WTC11 (cell line): ENCODE measurements around the gene VWA3A.

Experiments
- CREM ChIP-seq: sonication (generic); formaldehyde crosslinking; IDR thresholded peaks from 2 replicates; pipeline ENCODE4 v1.8.1; 2022; ENCODE audit warnings: mild to moderate bottlenecking, missing genetic modification reagents, moderate library complexity
- IRF2 ChIP-seq: sonication (generic); formaldehyde crosslinking; IDR thresholded peaks from 2 replicates; pipeline ENCODE4 v1.8.0; 2022; ENCODE audit warnings: low read depth, missing genetic modification reagents, borderline replicate concordance
- JAZF1 ChIP-seq: fragments of 250-450 bp; sonication (Bioruptor Pico); IDR thresholded peaks from 2 replicates; pipeline ENCODE4 v1.9.0; 2021; ENCODE audit warnings: moderate library complexity, mild to moderate bottlenecking, inconsistent platforms
- TP53 ChIP-seq: sonication (generic); formaldehyde crosslinking; IDR thresholded peaks from 2 replicates; pipeline ENCODE4 v1.8.1; 2023; ENCODE audit warnings: mild to moderate bottlenecking, missing genetic modification reagents
- ZNF263 ChIP-seq: sonication (generic); formaldehyde crosslinking; IDR thresholded peaks from 2 replicates; pipeline ENCODE4 v1.8.1; 2022; ENCODE audit warnings: low read depth, mild to moderate bottlenecking, moderate library complexity, missing genetic modification reagents
- TF ChIP-seq, protein P1 (sequence below): sonication (generic); formaldehyde crosslinking; IDR thresholded peaks from 2 replicates; pipeline ENCODE4 v1.8.1; 2022; ENCODE audit warnings: low read depth, missing genetic modification reagents, borderline replicate concordance
- TF ChIP-seq, protein P2 (sequence below): fragments of 200-600 bp; IDR thresholded peaks from 2 replicates; pipeline ENCODE4 v1.8.0; 2022; ENCODE audit warnings: antibody characterized with exemption
- TF ChIP-seq, protein P3 (sequence below): sonication (generic); formaldehyde crosslinking; IDR thresholded peaks from 2 replicates; pipeline ENCODE4 v1.8.1; 2023; ENCODE audit warnings: mild to moderate bottlenecking, missing genetic modification reagents, moderate library complexity
- TF ChIP-seq, protein P4 (sequence below): sonication (generic); formaldehyde crosslinking; IDR thresholded peaks from 2 replicates; pipeline ENCODE4 v1.8.1; 2023; ENCODE audit warnings: mild to moderate bottlenecking, moderate library complexity, missing genetic modification reagents
- TF ChIP-seq, protein P5 (sequence below): sonication (generic); formaldehyde crosslinking; conservative IDR thresholded peaks from 2 replicates; pipeline ENCODE4 v1.8.1; 2023; ENCODE audit warnings: mild to moderate bottlenecking, low read depth, missing genetic modification reagents, moderate library complexity

DNA sequence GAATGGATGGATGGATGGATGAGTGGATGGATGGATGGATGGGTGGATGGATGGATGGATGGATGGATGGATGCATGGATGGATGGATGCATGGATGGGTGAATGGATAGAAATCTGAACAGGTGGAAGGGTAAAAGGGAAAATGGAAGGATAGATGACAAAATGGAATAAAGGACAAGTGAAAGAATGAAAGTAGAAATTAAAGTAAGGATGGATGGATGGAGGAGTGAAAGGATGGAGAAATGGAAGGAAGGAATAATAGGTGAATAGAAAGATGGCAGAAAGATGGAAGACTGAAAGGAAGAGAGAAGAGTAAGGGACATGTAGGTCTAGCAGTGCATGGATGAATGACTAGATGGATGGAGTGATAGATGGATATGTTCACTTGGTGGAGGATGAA lies 29.9 kb downstream of the VWA3A start:
- TF ChIP-seq IRF2 (CRISPR knock-in tag) (no peak), ZNF263 (no peak), TP53 (CRISPR knock-in tag) (no peak), CREM (CRISPR knock-in tag) (no peak), JAZF1 (no peak)
- TF ChIP-seq, protein P1, sequence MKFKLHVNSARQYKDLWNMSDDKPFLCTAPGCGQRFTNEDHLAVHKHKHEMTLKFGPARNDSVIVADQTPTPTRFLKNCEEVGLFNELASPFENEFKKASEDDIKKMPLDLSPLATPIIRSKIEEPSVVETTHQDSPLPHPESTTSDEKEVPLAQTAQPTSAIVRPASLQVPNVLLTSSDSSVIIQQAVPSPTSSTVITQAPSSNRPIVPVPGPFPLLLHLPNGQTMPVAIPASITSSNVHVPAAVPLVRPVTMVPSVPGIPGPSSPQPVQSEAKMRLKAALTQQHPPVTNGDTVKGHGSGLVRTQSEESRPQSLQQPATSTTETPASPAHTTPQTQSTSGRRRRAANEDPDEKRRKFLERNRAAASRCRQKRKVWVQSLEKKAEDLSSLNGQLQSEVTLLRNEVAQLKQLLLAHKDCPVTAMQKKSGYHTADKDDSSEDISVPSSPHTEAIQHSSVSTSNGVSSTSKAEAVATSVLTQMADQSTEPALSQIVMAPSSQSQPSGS (CRISPR knock-in tag): no peak
- TF ChIP-seq, protein P2, sequence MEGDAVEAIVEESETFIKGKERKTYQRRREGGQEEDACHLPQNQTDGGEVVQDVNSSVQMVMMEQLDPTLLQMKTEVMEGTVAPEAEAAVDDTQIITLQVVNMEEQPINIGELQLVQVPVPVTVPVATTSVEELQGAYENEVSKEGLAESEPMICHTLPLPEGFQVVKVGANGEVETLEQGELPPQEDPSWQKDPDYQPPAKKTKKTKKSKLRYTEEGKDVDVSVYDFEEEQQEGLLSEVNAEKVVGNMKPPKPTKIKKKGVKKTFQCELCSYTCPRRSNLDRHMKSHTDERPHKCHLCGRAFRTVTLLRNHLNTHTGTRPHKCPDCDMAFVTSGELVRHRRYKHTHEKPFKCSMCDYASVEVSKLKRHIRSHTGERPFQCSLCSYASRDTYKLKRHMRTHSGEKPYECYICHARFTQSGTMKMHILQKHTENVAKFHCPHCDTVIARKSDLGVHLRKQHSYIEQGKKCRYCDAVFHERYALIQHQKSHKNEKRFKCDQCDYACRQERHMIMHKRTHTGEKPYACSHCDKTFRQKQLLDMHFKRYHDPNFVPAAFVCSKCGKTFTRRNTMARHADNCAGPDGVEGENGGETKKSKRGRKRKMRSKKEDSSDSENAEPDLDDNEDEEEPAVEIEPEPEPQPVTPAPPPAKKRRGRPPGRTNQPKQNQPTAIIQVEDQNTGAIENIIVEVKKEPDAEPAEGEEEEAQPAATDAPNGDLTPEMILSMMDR: no peak
- TF ChIP-seq, protein P3, sequence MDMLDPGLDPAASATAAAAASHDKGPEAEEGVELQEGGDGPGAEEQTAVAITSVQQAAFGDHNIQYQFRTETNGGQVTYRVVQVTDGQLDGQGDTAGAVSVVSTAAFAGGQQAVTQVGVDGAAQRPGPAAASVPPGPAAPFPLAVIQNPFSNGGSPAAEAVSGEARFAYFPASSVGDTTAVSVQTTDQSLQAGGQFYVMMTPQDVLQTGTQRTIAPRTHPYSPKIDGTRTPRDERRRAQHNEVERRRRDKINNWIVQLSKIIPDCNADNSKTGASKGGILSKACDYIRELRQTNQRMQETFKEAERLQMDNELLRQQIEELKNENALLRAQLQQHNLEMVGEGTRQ: no peak
- TF ChIP-seq, protein P4, sequence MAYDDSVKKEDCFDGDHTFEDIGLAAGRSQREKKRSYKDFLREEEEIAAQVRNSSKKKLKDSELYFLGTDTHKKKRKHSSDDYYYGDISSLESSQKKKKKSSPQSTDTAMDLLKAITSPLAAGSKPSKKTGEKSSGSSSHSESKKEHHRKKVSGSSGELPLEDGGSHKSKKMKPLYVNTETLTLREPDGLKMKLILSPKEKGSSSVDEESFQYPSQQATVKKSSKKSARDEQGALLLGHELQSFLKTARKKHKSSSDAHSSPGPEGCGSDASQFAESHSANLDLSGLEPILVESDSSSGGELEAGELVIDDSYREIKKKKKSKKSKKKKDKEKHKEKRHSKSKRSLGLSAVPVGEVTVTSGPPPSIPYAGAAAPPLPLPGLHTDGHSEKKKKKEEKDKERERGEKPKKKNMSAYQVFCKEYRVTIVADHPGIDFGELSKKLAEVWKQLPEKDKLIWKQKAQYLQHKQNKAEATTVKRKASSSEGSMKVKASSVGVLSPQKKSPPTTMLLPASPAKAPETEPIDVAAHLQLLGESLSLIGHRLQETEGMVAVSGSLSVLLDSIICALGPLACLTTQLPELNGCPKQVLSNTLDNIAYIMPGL (CRISPR knock-in tag): no peak
- TF ChIP-seq, protein P5, sequence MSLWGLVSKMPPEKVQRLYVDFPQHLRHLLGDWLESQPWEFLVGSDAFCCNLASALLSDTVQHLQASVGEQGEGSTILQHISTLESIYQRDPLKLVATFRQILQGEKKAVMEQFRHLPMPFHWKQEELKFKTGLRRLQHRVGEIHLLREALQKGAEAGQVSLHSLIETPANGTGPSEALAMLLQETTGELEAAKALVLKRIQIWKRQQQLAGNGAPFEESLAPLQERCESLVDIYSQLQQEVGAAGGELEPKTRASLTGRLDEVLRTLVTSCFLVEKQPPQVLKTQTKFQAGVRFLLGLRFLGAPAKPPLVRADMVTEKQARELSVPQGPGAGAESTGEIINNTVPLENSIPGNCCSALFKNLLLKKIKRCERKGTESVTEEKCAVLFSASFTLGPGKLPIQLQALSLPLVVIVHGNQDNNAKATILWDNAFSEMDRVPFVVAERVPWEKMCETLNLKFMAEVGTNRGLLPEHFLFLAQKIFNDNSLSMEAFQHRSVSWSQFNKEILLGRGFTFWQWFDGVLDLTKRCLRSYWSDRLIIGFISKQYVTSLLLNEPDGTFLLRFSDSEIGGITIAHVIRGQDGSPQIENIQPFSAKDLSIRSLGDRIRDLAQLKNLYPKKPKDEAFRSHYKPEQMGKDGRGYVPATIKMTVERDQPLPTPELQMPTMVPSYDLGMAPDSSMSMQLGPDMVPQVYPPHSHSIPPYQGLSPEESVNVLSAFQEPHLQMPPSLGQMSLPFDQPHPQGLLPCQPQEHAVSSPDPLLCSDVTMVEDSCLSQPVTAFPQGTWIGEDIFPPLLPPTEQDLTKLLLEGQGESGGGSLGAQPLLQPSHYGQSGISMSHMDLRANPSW (CRISPR knock-in tag): no peak
